ENCODE data around the gene MELTF. TPM values are rescaled to one million over a fixed set of nuclear protein-coding genes. Genes with fewer than 3 reads are reported as not detected.

Gene MELTF
- total and polyA plus RNA-seq, 2 of the 13 experiments (the other 11 are each of a cell fraction or from before 2014, with no cell fraction given) = 3.2 to 7.5 TPM

- TF ChIP-seq, protein P1, sequence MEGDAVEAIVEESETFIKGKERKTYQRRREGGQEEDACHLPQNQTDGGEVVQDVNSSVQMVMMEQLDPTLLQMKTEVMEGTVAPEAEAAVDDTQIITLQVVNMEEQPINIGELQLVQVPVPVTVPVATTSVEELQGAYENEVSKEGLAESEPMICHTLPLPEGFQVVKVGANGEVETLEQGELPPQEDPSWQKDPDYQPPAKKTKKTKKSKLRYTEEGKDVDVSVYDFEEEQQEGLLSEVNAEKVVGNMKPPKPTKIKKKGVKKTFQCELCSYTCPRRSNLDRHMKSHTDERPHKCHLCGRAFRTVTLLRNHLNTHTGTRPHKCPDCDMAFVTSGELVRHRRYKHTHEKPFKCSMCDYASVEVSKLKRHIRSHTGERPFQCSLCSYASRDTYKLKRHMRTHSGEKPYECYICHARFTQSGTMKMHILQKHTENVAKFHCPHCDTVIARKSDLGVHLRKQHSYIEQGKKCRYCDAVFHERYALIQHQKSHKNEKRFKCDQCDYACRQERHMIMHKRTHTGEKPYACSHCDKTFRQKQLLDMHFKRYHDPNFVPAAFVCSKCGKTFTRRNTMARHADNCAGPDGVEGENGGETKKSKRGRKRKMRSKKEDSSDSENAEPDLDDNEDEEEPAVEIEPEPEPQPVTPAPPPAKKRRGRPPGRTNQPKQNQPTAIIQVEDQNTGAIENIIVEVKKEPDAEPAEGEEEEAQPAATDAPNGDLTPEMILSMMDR (CRISPR knock-in tag; IDR thresholded peaks at IDR 0.05) = peak; percentile 12; the same call in 1 of the 2 replicates
- TF ChIP-seq ZBTB40 (IDR thresholded peaks at IDR 0.05) (no peak), ZBTB40 (CRISPR knock-in tag; IDR thresholded peaks at IDR 0.05) (no peak), REXO4 (CRISPR knock-in tag; IDR thresholded peaks at IDR 0.05; ENCODE audit: borderline replicate concordance) (no peak), KMT2B (CRISPR knock-in tag; IDR thresholded peaks at IDR 0.05) (no peak), GATA4 (IDR thresholded peaks at IDR 0.05; ENCODE audit: borderline replicate concordance, low read depth) (no peak), ESRRA (CRISPR knock-in tag; IDR thresholded peaks at IDR 0.05; ENCODE audit: low read depth) (no peak), ZNF232 (CRISPR knock-in tag; IDR thresholded peaks at IDR 0.05; ENCODE audit: borderline replicate concordance) (0 out of 2 replicates have a peak, but pooled peaks have one; percentile 33), TBX2 (CRISPR knock-in tag; IDR thresholded peaks at IDR 0.05; ENCODE audit: borderline replicate concordance) (0 out of 2 replicates have a peak, but pooled peaks have one; percentile 7), ZNF205 (CRISPR knock-in tag; IDR thresholded peaks at IDR 0.05) (no peak), RFXAP (CRISPR knock-in tag; IDR thresholded peaks at IDR 0.05; ENCODE audit: borderline replicate concordance) (no peak), ZSCAN22 (CRISPR knock-in tag; IDR thresholded peaks at IDR 0.05) (no peak), KDM5B (CRISPR knock-in tag; IDR thresholded peaks at IDR 0.05; ENCODE audit: borderline replicate concordance) (0 out of 2 replicates have a peak, but pooled peaks have one; percentile 16), ZNF772 (CRISPR knock-in tag; IDR thresholded peaks at IDR 0.05) (0 out of 2 replicates have a peak, but pooled peaks have one; percentile 28), YY1 (IDR thresholded peaks at IDR 0.05; ENCODE audit: insufficient read depth, insufficient replicate concordance, low read depth, low read length) (no peak)
- TF ChIP-seq, protein P2, sequence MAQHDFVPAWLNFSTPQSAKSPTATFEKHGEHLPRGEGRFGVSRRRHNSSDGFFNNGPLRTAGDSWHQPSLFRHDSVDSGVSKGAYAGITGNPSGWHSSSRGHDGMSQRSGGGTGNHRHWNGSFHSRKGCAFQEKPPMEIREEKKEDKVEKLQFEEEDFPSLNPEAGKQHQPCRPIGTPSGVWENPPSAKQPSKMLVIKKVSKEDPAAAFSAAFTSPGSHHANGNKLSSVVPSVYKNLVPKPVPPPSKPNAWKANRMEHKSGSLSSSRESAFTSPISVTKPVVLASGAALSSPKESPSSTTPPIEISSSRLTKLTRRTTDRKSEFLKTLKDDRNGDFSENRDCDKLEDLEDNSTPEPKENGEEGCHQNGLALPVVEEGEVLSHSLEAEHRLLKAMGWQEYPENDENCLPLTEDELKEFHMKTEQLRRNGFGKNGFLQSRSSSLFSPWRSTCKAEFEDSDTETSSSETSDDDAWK (CRISPR knock-in tag; IDR thresholded peaks at IDR 0.05) = no peak
Measured at GRCh38 chr3:197003461-197004385, 25.9 kb downstream of the MELTF start (continued).

Measured in HepG2 (cell line).